Activated naive CD4-positive, alpha-beta T cell treated with anti-CD3 and anti-CD28 coated beads for 36 hours (primary cell): Measurements from ENCODE around the gene CELF4. TPM values are rescaled to one million over a fixed set of nuclear protein-coding genes. Genes with fewer than 3 reads are reported as not detected.

Experiments
- CTCF ChIA-PET: fragments of 350-600 bp; sonication (Branson Sonifier 250); formaldehyde crosslinking; loops from one replicate; lab custom pipeline; 2021; ENCODE audit warnings: antibody characterized with exemption; lab: Charles Lee
- DNase-seq: peaks from one replicate; pipeline ENCODE4 v3.0.0-alpha.2; 2020
- H3K27ac Mint-ChIP-seq: one replicate; pipeline ENCODE4 v1.8.0; 2021; ENCODE audit warnings: mild to moderate bottlenecking, mixed read lengths
- H3K27me3 Mint-ChIP-seq: one replicate; pipeline ENCODE4 v1.8.0; 2021; ENCODE audit warnings: low read depth, mixed read lengths
- H3K36me3 Mint-ChIP-seq: one replicate; pipeline ENCODE4 v1.8.0; 2021; ENCODE audit warnings: low read depth, mixed read lengths
- H3K4me1 Mint-ChIP-seq: one replicate; pipeline ENCODE4 v1.8.0; 2021; ENCODE audit warnings: low read depth, mixed read lengths
- H3K4me3 Mint-ChIP-seq: one replicate; pipeline ENCODE4 v1.8.0; 2021; ENCODE audit warnings: mild to moderate bottlenecking, moderate library complexity, mixed read lengths
- H3K9me3 Mint-ChIP-seq: one replicate; pipeline ENCODE4 v1.8.0; 2021; ENCODE audit warnings: mixed read lengths
- intact Hi-C: fragments of 100-400 bp; cut with micrococcal nuclease; formaldehyde crosslinking; loops from one replicate; pipeline ENCODE4 v1.15.1; 2023
- total RNA-seq, 2 experiments: library from RNA; stranded (reverse); gene quantifications; one replicate each; pipeline ENCODE4 v1.2.3, GENCODE V29; 2021

Gene CELF4
- total RNA-seq, 2 experiments from 2014 or later: not detected

DNA sequence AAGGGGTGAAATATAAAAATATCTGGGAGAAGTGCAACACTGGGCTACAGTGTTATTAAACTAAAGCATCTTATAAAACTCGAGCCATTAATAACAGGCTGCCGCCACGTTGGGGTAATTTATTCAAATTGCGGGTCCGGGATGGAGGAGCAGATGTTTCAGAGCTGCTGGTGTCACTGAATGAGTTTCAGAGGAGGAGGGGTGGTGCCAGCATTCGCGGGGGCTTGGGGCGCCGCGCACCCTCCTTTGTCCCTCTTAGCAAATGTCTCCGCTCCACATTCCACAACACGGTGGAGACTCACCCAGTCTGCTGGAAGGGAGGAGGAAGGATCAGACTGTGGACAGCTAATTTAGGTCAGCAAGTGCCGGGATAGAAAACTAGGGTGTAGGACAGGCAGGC lies 260.5 kb downstream of the CELF4 start:
- Mint-ChIP-seq H3K27ac (no peak overlapping the region), H3K4me3 (no peak overlapping the region), H3K36me3 (no peaks in the 10 kb centered on the region), H3K9me3 (no peaks in the 10 kb centered on the region), H3K27me3 (no peaks in the 10 kb centered on the region), H3K4me1 (no peaks in the 10 kb centered on the region)
- no peak for DNase-seq
- intact Hi-C loops: no loop called here
- CTCF ChIA-PET: no interaction called here

DNA sequence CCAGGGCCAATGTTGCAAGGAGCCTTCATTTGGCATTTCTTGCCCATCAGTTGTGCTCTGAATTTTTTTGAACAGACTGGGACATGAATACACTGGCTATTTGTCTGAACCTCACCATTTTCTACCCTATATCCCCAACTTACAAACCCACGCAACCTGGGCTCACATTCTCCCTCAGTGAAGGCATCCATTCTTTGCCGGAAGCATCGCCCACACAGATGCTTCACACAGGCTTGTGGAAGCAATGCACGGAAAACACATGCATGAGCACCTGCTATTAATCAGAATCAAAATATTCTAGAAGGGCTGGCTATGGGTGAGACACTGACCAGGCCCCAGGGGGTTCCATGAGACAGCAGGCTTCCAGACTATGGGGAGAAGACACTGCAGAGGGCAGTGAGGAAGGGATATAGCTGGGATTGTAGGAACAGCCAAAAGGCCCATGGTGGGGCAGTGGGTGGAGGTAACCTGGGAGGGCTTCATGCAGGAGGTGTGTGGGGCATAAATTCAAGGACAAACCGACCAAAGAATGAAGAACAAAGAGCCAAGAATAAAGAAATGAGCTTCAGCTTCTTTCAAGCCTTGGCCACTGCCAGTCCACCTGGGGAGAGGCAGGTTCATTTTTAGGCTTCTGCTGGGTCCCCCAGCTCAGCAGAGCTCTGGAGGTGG lies 261.5 kb downstream of the CELF4 start:
- Mint-ChIP-seq H3K4me3 (no peak overlapping the region), H3K27me3 (no peaks in the 10 kb centered on the region), H3K4me1 (no peaks in the 10 kb centered on the region), H3K27ac (no peak overlapping the region), H3K36me3 (no peaks in the 10 kb centered on the region), H3K9me3 (no peaks in the 10 kb centered on the region)
- no peak for DNase-seq
- CTCF ChIA-PET: no interaction called here
- intact Hi-C loops: no loop called here

DNA sequence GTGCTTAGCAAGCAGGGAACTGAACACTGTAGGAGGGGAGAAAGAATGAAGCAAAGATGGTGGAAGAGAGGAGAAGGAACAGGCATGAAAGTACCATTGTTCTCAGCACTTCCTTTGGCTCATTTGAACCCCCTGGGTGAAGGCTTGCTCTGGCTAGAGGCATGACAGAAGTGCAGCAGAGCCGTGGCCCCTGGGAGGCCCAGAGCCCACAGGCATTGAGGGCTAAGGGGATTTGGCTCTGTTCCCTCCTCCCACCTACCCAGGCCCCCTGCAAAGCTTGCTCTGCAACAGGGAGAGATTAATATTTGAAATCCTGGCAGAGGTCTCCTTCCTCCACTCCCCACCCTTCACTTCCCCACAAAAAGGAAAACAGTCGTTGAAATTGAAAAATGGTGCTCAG lies 262.6 kb downstream of the CELF4 start:
- Mint-ChIP-seq H3K4me3 (no peak overlapping the region), H3K9me3 (no peaks in the 10 kb centered on the region), H3K27ac (no peak overlapping the region), H3K4me1 (no peaks in the 10 kb centered on the region), H3K27me3 (no peaks in the 10 kb centered on the region), H3K36me3 (no peaks in the 10 kb centered on the region)
- DNase-seq: no peak
- CTCF ChIA-PET: no interaction called here
- intact Hi-C loops: no loop called here

DNA sequence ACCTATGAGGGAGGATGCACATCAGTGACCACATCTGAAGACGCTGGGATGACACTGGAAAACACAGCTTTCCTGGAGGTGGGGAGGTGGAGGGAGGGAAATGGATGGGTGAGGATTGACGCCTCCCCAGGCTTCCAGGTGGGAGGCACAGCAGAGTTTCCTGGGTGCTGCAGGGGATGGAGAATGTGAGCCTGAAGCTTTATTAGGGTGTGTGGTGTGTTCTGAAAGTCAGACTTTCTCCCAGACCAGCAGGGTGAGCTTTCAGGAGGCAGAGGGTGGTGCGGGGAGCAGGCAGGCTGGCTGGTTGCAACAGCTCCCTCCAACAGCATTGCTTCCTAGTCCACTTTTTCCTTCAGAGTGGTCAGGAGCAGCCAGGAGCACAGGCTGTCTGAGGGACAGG lies 263.1 kb downstream of the CELF4 start:
- Mint-ChIP-seq H3K4me1 (no peaks in the 10 kb centered on the region), H3K36me3 (no peaks in the 10 kb centered on the region), H3K4me3 (no peak overlapping the region), H3K27ac (no peak overlapping the region), H3K9me3 (no peaks in the 10 kb centered on the region), H3K27me3 (no peaks in the 10 kb centered on the region)
- CTCF ChIA-PET: no interaction called here
- no peak for DNase-seq
- intact Hi-C loops: no loop called here

DNA sequence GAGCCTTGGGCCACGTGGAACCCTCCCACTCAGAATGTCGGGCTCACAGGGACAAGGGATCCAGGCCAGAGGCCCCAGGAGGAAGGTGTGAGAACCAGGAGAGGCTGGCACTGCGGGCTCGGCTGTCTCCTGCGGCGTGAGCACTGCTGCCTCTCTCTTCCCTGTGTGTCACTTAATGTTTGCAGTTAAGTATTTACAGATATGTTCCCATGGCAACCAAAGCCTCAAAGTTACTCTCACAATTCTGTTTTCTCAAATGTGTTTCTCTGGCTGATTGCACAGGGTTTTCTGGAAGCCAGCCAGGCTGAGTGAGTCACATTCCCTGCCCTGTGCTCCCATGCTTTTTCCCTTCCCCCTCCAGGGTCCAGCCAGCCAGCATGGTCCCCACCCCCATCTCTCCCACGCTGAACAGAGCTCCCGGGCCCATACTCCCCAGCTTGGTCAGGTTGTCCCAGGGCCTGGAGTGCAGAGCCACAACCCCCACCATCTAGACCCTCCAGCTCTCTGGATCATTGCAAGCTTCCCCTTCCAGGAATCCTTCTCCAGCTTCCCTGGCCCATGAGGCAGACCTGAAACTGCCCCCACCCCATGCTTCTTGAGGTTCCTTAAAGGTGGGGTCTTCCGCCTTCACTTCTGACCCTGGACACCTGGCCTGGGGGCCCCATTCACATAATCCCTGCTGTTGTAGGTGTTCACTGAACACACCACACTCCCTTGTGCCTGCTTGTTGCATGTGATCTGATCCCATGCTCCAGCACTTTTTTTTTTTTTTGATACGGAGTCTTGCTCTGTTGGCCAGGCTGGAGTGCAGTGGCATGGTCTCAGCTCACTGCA lies 265.9 kb downstream of the CELF4 start:
- CTCF ChIA-PET: no interaction called here
- DNase-seq: no peak
- H3K4me3 Mint-ChIP-seq: no peak overlapping the region
- no peaks in the 10 kb centered on the region for H3K36me3 Mint-ChIP-seq
- no peak overlapping the region for H3K27ac Mint-ChIP-seq
- no peaks in the 10 kb centered on the region for H3K27me3 Mint-ChIP-seq
- no peaks in the 10 kb centered on the region for H3K4me1 Mint-ChIP-seq
- H3K9me3 Mint-ChIP-seq: no peaks in the 10 kb centered on the region
- intact Hi-C loops: no loop called here

DNA sequence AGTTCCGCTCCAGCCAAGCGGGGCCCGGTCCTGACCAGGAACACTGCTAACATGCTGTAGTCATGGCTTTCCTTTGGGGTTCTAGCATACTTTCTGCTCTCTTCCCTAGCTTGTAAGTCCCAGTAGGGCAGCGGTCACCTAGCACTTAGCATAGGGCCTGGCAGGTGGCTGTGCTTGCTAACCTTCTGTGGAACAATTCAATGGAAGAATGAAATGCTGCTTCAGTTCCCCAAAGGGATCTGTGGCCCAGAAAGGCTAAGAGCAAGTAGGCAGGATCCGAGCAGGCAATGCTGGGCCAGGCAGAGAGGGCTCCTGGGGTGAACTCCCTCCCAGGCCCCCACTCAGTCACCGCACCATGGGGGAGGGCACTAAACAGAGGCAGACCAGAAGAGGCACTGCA lies 266.8 kb downstream of the CELF4 start:
- Mint-ChIP-seq H3K36me3 (no peaks in the 10 kb centered on the region), H3K4me1 (no peaks in the 10 kb centered on the region), H3K4me3 (no peak overlapping the region), H3K27me3 (no peaks in the 10 kb centered on the region), H3K27ac (no peak overlapping the region), H3K9me3 (no peaks in the 10 kb centered on the region)
- intact Hi-C loops: no loop called here
- CTCF ChIA-PET: no interaction called here
- DNase-seq: no peak

DNA sequence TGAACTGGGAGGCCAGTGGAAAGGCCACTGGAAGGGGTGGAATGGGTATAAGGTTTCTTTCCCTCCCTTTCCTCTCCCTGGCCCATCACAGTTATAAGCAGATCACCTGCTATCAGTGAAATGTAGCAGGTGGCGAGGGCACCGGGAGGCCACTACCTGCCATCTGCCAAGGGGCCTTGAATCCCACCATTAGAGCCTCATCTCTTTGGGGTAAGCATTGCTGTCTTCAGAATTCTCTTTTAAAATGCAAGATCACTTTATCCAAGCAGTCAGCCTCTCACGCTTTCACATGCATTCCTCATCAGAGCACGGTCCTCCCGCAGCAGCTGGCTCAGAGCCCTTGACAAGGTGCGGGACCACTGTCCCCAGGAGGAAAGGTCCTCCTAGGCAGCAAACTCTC lies 268.5 kb downstream of the CELF4 start:
- DNase-seq: no peak
- no peaks in the 10 kb centered on the region for H3K4me1 Mint-ChIP-seq
- no peak overlapping the region for H3K4me3 Mint-ChIP-seq
- intact Hi-C loops: no loop called here
- CTCF ChIA-PET: no interaction called here
- no peaks in the 10 kb centered on the region for H3K36me3 Mint-ChIP-seq
- no peaks in the 10 kb centered on the region for H3K27me3 Mint-ChIP-seq
- H3K9me3 Mint-ChIP-seq: no peaks in the 10 kb centered on the region
- no peak overlapping the region for H3K27ac Mint-ChIP-seq

DNA sequence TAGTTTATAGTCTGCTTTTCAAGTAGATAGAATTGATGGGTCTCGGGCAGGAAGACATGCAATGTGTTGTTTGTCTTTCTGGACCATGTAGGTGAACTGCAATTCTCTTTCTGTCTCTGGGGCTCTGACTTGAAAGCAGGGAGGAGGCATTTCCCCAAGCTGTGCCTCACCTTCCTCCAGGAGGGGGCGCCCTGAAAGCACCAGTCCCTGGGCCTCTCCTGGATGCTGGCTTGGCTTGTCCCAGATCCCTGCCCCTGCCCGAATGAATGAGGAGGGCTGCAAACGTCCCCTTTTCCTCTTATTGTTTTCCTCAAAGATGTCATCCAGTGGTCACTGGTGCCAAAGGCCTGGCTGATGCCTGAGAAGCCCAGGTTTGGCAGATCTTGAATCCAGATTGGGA lies 270.6 kb downstream of the CELF4 start:
- intact Hi-C loops: no loop called here
- Mint-ChIP-seq H3K4me3 (no peak overlapping the region), H3K27me3 (no peaks in the 10 kb centered on the region), H3K27ac (no peak overlapping the region), H3K4me1 (no peaks in the 10 kb centered on the region), H3K36me3 (no peaks in the 10 kb centered on the region), H3K9me3 (no peaks in the 10 kb centered on the region)
- peak; percentile 25 for DNase-seq
- CTCF ChIA-PET: interaction anchor here (0.7 kb wide), 1 partner anchor 44 kb away, joined by 4 read pairs; no protein-coding TSS in a partner anchor

DNA sequence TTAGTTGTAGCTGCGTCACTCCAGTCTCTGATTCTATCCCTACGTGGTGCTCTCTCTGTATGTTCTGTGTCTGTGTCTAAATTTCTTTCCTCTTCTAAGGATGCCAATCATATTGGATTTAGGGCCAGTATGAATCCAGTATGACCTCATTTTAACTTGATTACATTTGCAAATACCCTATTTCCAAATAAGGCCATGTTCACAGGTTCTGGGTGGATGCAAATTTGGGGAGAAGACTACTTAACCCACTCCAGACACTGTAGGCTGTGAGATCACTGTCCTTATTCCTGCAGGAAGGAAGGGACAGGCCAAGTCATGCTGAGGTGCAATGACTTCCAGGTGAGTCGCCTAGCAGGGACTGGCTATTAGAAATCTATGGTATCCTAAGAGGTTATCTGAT lies 272.2 kb downstream of the CELF4 start:
- DNase-seq: no peak
- H3K36me3 Mint-ChIP-seq: no peaks in the 10 kb centered on the region
- no peaks in the 10 kb centered on the region for H3K4me1 Mint-ChIP-seq
- CTCF ChIA-PET: no interaction called here
- intact Hi-C loops: no loop called here
- H3K9me3 Mint-ChIP-seq: no peaks in the 10 kb centered on the region
- no peak overlapping the region for H3K4me3 Mint-ChIP-seq
- no peak overlapping the region for H3K27ac Mint-ChIP-seq
- no peaks in the 10 kb centered on the region for H3K27me3 Mint-ChIP-seq

DNA sequence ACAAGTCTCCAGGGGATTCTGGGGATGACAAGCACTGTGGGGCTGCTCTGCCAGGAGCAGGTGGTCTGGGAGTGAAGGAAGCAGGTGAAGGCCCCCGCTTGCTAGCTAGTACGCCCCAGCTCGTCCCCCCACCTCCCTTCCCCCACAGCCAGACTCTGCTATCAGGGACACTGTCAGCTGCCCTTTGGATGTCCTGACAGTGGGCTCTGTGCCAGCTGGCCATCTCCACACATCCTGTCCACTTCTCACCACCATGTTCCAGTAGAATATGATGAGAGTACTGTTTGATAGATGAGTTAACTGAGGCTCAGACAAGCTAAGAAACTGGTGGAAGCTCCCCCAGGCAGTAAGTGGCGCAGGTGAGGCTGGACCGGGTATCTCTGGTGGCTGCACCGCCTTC lies 276.2 kb downstream of the CELF4 start:
- no peak for DNase-seq
- Mint-ChIP-seq H3K36me3 (no peaks in the 10 kb centered on the region), H3K4me1 (no peaks in the 10 kb centered on the region), H3K9me3 (no peaks in the 10 kb centered on the region), H3K27me3 (no peaks in the 10 kb centered on the region), H3K27ac (no peak overlapping the region), H3K4me3 (no peak overlapping the region)
- CTCF ChIA-PET: interaction anchor here (0.7 kb wide), 1 partner anchor 33 kb away, joined by 4 read pairs; no protein-coding TSS in a partner anchor
- intact Hi-C loops: no loop called here

DNA sequence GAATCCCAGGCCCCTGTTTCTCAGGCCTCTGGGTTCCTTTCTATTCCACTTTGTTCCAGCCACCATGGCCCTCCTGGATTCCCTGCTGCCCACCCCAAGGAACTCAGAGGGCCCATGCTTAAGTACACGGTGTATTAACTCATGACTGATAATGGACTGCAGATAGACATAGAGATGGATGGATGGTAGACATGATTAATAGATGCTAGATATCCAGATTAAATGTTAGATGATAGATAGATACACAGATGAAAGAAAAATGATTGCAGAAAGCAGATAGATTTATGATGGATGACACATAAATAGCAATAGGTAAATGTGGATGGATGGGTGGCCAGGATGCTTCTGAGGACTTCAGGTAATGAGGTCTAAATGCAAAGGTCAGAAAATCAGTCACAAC lies 278.0 kb downstream of the CELF4 start:
- H3K27ac Mint-ChIP-seq: no peak overlapping the region
- DNase-seq: no peak
- intact Hi-C loops: no loop called here
- no peak overlapping the region for H3K4me3 Mint-ChIP-seq
- peaks cover 3% of the 10 kb centered on the region for H3K9me3 Mint-ChIP-seq
- H3K36me3 Mint-ChIP-seq: no peaks in the 10 kb centered on the region
- no peaks in the 10 kb centered on the region for H3K27me3 Mint-ChIP-seq
- CTCF ChIA-PET: interaction anchor here (0.7 kb wide), 1 partner anchor 55 kb away, joined by 3 read pairs; no protein-coding TSS in a partner anchor
- H3K4me1 Mint-ChIP-seq: no peaks in the 10 kb centered on the region

DNA sequence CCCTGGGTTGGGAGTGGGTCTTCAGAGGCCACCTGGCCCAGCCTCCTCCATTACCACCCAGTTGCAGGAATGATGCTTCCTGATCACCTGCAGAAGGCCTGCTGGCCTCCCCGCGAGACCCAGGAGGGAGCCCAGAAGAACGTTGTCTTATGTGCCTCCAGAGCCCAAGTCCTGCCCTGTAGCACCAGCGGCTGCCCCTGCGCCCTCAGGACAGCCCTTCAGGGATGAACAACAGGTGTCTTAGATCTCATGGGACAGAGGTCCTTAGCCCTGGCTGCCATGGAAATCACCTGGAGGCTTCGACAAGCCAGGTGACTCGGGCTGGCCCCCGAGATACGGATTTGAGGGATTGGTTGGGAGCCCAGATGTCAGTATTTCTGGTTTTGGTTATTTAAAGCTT lies 278.8 kb downstream of the CELF4 start:
- no peak for DNase-seq
- H3K27me3 Mint-ChIP-seq: peaks cover 7% of the 10 kb centered on the region
- intact Hi-C loops: no loop called here
- H3K4me3 Mint-ChIP-seq: no peak overlapping the region
- no peaks in the 10 kb centered on the region for H3K4me1 Mint-ChIP-seq
- CTCF ChIA-PET: no interaction called here
- peaks cover 3% of the 10 kb centered on the region for H3K9me3 Mint-ChIP-seq
- H3K27ac Mint-ChIP-seq: no peak overlapping the region
- H3K36me3 Mint-ChIP-seq: no peaks in the 10 kb centered on the region

DNA sequence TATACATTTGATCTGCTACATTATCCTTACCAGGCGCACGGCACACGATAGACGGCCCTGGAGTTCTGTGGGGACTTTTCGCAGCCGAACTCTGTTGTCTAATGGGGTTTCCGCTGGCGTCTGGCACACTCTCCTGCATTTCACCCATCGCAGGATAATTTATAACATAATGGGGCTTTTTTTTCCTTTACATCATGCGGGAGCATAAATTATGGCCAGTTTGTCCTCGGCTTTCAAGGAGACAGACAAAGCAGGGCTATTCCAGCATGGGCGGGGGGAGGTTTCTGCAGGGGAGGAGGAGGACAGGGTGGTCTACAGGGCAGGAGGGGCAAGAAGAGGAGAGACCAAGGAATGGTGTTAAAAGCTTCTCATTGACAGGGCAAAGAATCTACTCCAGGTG lies 279.8 kb downstream of the CELF4 start:
- DNase-seq: no peak
- peaks cover 10% of the 10 kb centered on the region for H3K27me3 Mint-ChIP-seq
- no peaks in the 10 kb centered on the region for H3K4me1 Mint-ChIP-seq
- no peak overlapping the region for H3K27ac Mint-ChIP-seq
- no peaks in the 10 kb centered on the region for H3K36me3 Mint-ChIP-seq
- CTCF ChIA-PET: no interaction called here
- H3K9me3 Mint-ChIP-seq: peaks cover 3% of the 10 kb centered on the region
- intact Hi-C loops: no loop called here
- no peak overlapping the region for H3K4me3 Mint-ChIP-seq
